NCI-H2081 treated with DMSO at 0.1 percent for 48 hours (cell line): ENCODE measurements around the gene BRSK1.

Experiments used
- DNase-seq: peaks from one replicate; lab custom pipeline; 2025; lab: John Stamatoyannopoulos, UW

Gene BRSK1

DNA sequence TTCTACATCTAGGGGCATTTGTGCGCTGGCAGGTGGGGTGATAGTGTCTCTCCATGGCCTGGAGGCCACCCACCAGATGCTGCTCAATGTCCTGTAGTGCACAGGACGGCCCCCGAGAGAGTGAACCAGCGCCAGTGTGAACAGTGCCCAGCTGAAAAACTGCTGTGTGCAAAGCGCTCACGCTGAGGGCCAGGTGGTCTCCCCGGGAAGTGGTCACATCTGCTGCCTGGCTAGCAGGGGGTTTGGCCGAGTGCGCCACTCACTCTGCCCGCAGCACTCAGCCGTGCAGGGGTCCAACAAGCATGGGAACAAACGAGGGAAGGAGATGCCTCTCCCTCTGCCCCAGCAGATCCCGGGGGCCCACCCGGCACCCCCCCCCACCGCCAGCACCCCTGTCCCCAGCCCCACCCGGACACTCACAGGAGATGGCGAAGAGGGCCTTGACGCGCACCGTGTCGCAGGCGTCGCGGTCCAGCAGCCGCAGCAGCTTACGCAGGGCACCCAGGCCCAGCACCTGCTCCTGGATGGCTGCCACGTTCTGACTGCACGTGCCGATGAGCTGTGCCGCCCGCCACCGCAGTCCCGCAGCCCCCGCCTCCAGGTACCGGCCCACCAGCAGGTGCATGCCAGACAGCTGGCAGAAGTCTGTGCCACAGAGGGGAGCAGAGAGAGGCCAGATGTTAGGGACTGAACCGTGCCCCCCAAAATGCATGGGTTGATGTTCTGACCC lies 9.7 kb upstream of the BRSK1 start:
- DNase-seq: no peak

GRCh38 chr19:55275851-55276719 lies 7.7 kb upstream of the BRSK1 start:
- DNase-seq: no peak

- DNase-seq: no peak
Observed at GRCh38 chr19:55276720-55277430, 6.9 kb upstream of the BRSK1 start.

- no peak for DNase-seq
Observed at GRCh38 chr19:55277494-55277893, 6.3 kb upstream of the BRSK1 start.

DNA sequence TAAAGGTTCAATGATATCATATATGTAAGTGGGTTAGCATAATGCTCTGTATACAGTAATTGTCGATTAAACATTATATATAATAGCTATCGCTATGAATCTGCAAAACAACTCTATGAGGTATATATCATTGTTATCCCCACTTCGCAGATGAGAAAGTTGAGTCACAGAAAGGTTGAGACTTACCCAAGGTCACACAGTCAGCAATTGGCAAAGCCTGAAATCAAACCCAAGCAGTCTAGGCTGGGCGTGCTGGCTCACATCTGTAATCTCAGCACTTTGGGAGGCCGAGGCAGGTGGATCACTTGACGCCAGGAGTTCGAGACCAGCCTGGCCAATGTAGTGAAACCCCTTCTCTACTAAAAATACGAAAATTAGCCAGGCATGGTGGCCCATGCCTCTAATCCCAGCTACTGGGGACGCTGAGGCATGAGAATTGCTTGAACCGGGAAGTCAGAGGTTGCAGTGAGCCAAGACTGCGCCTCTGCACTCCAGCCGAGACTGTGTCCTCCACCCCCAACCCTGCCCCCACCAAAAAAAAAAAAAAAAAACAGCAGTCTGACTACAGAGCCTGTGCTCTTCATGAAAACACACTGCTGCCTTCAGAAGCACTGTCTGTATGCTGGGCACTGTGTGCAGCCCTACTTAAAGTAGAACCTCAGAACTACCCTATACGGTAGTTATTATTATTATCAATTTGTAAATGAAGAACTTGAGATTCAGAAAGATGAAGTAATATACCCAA lies 5.2 kb upstream of the BRSK1 start:
- DNase-seq: no peak

DNA sequence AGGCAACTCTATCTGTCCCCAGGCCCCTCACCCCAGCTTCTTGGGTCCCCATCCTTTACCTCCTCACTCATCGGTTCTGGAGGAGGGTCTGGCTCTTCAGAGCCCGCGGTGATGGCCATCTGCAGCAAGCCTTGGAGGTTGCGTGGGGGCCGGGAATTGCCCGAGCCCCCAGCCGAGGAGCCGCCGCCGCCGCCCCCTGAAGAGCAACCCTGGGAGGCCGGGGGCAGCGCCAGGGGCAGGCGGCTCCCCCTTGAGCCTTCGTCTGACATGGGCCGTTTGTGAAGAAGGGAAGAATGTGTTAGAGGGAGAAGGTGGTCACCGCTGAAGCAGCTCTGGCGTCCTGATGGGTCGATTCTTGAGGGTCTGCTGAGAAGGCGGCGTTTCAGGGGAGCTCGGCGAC lies 4.5 kb upstream of the BRSK1 start:
- DNase-seq: no peak

DNA sequence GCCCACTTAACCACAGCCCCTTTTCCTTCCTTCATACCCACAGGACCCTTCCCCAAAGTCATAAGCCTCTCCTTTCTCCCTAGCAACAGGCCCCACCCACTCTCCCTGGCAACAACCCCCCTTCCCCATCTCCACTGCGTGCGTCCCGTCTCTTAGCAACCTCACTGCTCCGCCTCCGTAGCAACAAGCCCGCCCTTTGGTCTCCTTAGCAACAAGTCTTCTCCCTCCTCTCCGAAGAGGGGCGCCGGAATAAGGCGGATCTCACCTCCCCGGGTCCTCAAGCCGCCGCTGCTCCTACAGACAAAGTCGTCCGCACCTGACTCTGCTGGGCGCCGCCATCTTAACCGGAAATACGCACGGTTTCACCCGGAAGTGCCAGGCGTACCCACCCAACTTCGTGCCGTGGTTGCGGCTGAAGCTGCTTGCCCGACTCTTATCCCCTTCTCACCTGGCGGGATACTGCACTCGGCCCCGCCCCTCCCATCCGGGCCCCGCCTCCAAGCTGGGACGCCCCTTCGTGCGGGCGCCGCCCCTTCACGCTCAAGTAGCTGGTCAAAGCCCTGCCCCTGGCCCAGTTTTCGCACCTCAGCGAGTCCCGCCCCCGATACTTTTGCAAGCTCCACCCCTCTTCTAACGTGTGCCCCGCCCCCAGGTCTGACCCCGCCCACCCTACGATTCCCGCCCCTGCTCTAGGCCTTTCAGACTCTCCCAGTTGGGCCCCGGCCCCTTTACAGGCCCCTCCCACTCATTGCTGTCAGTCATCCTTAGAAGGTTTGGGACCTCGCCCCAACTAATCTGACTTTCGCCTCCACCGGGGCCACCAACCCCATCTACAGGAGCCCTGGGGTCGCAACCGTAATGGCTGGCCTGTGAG lies 3.8 kb upstream of the BRSK1 start, which contains the start of gene HSPBP1:
TSS of gene HSPBP1 (minus strand) at position 341 of the 874 bp plus-strand sequence. CDS start 502 bp downstream, outside the sequence.
- DNase-seq: peak; percentile 81

- DNase-seq: no peak
Observed at GRCh38 chr19:55284405-55285058, 735 bp downstream of the BRSK1 start.

DNA sequence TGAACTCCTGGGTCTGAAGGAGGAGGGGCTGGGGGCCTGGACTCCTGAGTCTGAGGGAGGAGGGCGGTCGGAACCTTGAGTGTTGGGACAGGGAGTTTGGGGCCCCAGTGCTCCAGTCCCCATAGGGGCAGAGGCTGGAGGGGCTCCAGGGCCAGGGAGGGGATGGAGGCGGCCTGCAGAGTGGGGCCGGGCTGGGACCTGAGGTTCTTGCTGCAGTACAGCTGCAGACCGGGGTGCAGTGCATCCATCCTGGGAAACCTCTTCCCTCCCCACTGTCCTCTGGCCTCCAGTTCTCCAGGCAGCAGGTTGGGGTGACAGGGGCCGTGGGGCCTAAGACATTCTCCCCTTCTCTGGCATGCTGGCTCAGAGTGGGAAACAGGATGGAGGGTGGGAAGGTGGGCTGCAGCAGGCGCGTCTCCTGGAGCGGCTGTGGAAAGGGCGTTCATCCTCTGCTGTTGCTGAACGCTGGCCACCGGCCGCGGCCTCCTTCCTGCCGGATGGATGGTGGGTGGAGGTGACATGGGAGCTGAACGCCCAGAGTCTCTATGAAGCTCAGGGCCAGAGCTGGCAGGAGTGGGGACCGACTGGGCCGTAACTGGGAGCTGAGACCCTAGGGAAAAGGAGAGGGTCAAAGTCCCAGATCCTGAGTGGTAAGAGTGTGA lies 1.6 kb downstream of the BRSK1 start:
- DNase-seq: no peak

DNA sequence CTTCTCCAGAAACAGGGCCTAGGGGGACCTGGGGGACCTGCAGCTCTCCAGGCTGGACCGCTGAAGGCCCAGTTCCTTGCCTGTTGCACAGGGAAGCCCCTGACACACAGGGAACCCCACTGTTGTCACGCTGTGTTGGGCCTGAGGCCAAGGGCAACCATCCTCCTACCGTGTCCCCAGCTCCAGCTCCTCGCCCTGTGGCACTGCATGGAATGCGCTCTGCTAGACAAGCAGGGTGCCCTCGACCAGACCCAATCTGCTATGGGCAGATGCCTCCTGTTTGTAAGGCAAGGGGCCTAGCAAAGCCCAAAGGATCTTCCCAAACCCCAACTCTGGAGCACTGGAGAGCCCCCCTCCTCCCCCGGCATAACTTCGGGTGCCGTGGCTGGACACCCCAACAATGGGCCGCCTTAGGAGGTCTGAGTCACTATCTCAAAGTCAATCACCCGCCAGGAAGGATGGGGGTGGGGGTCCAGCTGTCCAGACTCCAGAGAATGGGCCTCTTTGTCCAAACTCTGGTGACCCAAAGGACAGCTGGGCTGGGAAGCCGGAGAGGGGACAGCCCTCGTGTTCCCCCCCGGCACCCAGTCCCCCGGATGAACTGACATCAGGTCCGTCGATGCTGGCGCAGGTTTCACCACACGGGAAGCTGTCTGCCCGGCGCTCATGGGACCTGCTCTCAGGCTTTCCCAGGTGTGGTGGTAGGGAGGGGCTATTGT lies 3.7 kb downstream of the BRSK1 start:
- DNase-seq: no peak

- no peak for DNase-seq
Observed at GRCh38 chr19:55289117-55289796, 5.5 kb downstream of the BRSK1 start.

DNA sequence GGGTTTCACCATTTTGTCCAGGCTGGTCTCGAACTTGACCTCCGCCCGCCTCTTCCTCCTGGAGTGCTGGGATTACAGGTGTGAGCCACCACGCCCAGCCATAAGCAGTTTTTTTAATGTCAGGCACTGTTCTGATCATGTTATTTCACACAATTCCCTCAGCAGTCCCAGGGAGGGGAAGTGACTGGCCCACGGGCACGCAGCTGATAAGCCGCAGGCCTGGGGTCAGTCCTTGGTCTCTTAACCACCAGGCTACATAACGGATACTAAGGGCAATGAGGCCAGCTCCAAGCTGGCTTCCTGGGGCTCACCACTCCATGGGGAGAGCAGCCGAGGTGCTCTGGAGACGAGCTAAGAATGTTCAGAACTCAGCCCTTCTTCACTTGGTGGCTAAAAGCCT lies 13.5 kb downstream of the BRSK1 start:
- no peak for DNase-seq

DNA sequence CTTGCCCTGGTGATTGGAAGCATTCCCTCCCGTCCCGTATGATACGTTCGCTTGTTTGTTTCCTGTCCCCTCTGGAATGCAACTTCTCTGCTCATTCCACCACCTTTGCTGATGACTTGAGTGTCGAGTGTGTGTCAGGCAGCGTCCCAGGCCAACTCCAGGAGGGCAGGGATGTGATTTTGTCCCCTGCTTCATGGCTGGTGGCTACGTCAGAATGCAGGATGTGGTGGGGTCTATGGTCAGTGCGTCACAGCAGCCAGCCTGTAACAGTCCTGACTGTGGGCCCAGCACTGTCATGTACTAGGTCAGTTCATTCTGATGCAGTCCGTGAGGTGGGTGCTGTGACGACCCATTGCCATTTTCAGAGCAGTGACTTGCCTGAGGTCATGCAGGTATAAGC lies 16.2 kb downstream of the BRSK1 start:
- DNase-seq: no peak

GRCh38 chr19:55300886-55301458 lies 17.2 kb downstream of the BRSK1 start:
- DNase-seq: no peak

GRCh38 chr19:55301459-55302317 lies 17.9 kb downstream of the BRSK1 start:
- no peak for DNase-seq

DNA sequence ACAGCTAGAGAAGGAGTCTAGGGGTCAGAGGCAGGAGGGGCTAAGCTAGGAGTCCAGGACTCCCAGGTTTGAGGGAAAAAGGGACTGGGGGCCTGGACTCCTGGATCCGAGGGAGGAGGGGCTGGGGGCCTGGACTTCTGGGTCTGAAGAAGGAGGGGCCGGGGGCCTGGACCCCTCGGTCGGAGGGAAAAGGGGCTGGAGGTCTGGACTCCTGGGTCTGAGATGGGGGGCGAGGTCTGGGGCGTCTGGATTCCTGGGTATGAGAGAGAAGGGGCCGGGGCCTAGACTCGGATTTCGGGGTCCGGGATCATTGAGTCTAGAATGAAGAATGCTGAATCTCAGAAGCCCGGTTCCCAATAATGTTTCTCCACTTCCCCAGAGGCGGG lies 18.5 kb downstream of the BRSK1 start:
- no peak for DNase-seq

- no peak for DNase-seq
Observed at GRCh38 chr19:55303477-55303876, 19.7 kb downstream of the BRSK1 start.
